ENCODE results near the gene UHRF1.
"Not testable (repeated sequence)": the region's sequence is repeated elsewhere in the genome, so short reads cannot be mapped to it uniquely, and the experiment has no call there.

UHRF1 gene

GRCh38 chr19:4971816-4972495 is 62.7 kb downstream of the UHRF1 start:
- DNase-seq (ENCODE audit: low spot score): no peak

DNA sequence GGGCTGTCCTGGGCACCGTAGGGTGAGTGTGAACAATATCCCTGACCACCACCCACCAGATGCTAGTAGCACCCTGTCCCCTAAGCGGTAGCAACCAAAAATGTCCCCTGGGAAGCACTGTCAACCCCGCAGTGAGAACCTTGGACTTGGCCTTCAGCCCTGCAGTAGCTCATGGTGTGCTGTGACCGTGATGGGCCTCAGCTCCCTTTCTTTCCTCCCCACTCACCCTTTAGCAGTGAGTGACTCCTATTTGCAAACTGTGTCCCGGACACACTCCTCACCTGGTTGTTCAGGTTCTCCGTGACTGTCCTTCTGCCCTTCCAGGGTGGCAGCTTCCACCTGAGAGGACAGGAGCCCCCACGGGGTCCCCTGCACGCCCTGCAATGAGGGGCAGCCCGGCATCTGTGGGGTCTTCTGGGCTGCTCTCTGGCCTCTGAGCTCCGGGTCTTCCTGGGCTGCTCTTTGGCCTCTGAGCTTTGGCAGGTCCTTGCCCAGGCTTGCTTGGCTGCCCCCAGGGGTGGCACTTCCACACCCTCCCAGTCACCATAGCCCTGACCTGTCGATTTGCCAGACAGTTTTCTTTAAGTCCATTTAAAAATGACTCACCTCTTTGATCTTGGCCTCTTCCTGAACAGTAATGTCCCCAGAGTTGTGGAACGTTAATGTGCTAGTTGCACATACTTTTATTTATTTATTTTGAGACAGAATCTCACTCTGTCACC is 63.4 kb downstream of the UHRF1 start:
- DNase-seq (ENCODE audit: low spot score): peak; percentile 73

DNA sequence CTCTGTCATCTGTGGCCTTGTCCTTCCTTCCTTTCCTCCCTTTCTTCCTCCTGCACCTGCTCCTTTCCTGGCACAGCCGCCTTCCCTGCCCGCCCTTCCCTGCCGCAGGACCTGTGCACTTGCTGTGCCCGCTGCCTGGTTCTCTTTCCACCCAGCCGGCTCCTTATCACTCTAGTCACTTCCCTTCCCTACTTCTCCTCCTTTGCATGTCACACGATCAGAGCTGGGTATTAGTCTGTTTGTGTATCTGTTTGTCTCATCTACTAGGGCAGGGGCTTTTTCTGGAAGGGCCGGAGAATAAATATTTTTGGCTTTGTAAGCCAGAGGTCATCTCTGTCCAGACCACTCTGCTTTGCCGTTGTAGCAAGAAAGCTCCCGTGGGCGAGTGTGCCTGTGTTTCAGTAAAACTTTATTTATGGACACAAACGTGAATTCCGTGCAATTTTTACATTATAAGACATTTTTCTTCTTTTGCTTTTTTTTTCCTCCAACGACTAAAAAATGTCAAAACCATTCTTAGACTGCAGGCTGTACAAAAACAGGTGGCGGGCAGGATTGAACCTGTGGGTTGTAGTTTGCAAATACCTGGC is 65.7 kb downstream of the UHRF1 start:
- no peak for DNase-seq (ENCODE audit: low spot score)

GRCh38 chr19:4975601-4976000 is 66.3 kb downstream of the UHRF1 start:
- DNase-seq (ENCODE audit: low spot score): not testable (repeated sequence)

- DNase-seq (ENCODE audit: low spot score): no peak
These were observed 67.3 kb downstream of the UHRF1 start for GRCh38 chr19:4976401-4977298.

- no peak for DNase-seq (ENCODE audit: low spot score)
These were observed 68.2 kb downstream of the UHRF1 start for GRCh38 chr19:4977299-4978174.

GRCh38 chr19:4979211-4979807 is 70.0 kb downstream of the UHRF1 start:
- no peak for DNase-seq (ENCODE audit: low spot score)

DNA sequence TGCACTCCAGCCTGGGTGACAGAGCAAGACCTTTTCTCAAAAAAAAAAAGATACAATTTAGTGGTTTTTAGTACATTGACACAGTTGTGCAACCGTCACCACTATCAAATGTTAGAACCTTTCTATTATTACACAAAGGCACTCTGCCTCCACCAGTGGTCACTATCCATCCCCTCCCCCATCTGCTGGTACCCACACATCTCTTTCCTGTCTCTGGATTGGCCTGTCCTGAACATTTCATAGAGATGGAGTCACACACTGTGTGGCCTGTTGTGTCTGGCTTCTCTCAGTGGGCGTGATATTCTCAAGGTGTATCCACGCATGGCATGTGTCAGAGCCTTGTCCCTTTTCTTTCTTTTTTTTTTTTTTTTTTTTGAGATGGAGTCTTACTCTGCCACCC is 70.8 kb downstream of the UHRF1 start:
- no peak for DNase-seq (ENCODE audit: low spot score)

DNA sequence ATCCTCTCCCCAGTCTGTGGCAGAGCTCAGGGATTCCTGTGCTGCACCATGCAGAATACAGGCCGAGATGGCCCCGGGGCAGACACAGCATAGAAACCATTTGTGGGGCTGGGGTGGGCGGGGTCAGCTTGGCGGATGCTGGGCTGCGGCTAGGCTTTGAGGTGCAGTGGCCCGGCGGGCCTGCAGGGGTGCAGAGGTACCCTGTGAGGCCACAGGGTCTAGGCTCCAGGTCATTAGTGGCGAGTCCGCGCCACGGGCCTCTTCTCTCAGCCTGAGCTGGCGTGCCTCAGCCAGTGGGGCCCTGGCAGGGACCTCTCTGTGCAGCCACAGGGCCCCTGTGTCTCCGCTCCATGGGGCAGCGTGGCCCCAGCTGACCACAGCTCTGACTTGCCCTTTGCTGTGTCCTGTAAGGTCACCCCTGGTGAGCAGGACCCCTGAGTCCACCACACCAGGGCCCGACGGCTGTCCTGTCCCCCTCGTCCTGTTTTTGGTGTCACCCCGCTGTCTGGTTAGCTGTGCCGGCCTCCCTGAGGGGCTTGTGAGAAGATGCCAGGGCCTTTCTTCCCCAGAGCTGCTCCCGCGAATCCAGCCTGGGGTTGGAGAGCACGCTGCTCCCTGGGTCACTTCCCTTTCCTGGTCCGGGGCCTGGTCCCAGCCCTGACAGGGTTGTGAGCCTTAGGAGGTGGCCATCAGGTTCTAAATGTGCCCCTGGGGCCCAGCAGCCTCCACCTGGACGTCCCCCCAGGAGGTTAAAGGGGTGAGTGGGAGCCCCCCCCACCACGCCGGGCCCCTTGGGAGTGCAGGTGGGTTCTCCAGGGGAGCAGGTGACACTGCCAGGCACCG is 71.8 kb downstream of the UHRF1 start:
- DNase-seq (ENCODE audit: low spot score): no peak

GRCh38 chr19:4981681-4981958 is 72.3 kb downstream of the UHRF1 start:
- DNase-seq (ENCODE audit: low spot score): no peak

- peak; percentile 28 for DNase-seq (ENCODE audit: low spot score)
These were observed 74.2 kb downstream of the UHRF1 start for GRCh38 chr19:4983346-4984105.

DNA sequence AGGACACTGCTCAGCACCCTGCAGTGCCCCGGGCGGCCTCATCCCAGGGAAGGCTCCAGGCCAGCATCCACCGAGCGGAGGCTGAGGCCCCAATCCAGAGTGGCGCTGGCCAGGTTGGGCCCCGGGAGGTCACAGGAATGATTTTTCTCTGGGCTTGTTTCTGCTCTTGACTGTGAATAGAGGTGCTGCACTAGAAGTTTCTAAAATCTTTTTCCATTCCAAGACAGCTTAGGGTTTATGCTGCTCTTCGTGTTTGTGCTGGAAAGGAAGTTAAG is 74.7 kb downstream of the UHRF1 start:
- no peak for DNase-seq (ENCODE audit: low spot score)

DNA sequence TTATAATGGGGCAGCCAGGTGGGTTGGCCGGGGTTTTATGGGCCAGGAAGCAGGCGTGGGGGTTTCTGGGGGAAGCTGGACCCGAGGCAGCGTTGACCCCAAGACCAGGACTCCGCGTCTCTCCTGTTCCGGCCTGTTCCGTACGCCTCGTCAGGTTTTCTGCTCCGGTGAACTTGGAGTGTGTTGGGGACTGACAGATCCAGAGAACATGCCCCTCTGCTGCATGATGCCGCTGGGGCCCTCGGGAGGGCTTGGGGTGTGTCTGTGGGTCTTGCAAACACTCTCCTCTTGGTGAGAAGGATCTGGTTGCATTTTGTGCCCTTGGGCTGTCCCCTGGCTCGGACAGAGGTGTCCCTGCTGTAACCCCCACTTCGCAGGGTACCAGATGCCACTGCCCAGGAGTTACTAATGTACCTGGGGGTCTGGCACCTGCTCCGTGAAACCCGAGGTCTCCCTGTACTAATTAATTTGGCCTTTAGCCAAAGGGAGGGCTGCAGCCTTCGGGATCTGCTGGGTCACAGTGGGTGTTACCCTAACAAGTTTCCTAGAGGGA is 75.2 kb downstream of the UHRF1 start:
- DNase-seq (ENCODE audit: low spot score): no peak

GRCh38 chr19:4985551-4985991 is 76.3 kb downstream of the UHRF1 start:
- no peak for DNase-seq (ENCODE audit: low spot score)

GRCh38 chr19:4986056-4986455 is 76.8 kb downstream of the UHRF1 start:
- no peak for DNase-seq (ENCODE audit: low spot score)

- DNase-seq (ENCODE audit: low spot score): no peak
These were observed 77.2 kb downstream of the UHRF1 start for GRCh38 chr19:4986471-4986891.

GRCh38 chr19:4987256-4987655 is 78.0 kb downstream of the UHRF1 start:
- DNase-seq (ENCODE audit: low spot score): no peak

- DNase-seq (ENCODE audit: low spot score): no peak
These were observed 78.5 kb downstream of the UHRF1 start for GRCh38 chr19:4987692-4988370.

DNA sequence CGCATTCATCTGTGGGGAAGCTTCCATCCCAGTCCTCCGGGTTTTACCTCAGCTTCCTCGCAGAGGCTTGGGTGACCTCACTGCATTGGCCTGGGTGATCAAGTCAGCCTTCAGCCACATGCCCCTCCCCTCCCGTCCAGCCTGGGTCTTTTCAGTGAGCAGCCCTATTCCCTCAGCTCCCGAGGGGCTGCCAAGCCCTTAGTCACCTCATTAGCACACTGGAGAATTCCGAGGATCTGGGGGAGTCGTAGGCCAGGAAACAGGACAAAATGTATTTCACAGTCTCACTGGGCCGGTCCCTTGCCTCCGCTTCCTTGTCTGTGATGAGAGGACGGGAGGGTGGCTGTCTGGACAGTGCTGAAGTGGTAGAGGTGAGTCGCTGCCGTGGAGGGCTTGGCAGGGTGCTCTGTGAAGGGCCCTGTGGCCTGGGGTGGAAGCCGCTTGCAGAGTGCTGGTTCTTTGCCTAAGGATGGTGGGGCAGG is 79.5 kb downstream of the UHRF1 start:
- peak; percentile 30 for DNase-seq (ENCODE audit: low spot score)
